A673 (cell line): ENCODE measurements around the gene LDB2. TPM values are rescaled to one million over a fixed set of nuclear protein-coding genes. Genes with fewer than 3 reads are reported as not detected.

Experiments
- BruUV-seq: library from RNA; stranded (reverse); fragments of 400-500 nt; replicated peaks from 2 replicates; lab custom pipeline; 2021; lab: Mats Ljungman, UMichigan
- CTCF ChIA-PET: fragments of 300-600 bp; sonication (Branson Sonifier 250); formaldehyde crosslinking; loops from one replicate; lab custom pipeline; 2022; ENCODE audit warnings: antibody characterized with exemption; lab: Charles Lee
- POLR2A ChIA-PET: fragments of 300-600 bp; sonication (Branson Sonifier 250); formaldehyde crosslinking; loops from one replicate; lab custom pipeline; 2022; ENCODE audit warnings: antibody characterized with exemption; ENCODE audit not compliant: low non-redundant PET; lab: Charles Lee
- DNase-seq: peaks from one replicate; pipeline ENCODE4 v3.0.0-alpha.2; 2015; ENCODE audit warnings: low spot score
- H3K27ac ChIP-seq: fragments of 200-600 bp; sonication (generic); 2 replicates; pipeline ENCODE4 v1.5.1; 2016; ENCODE audit warnings: mixed run types, low read depth, mild to moderate bottlenecking, mixed read lengths, antibody characterized with exemption, low read length; ENCODE audit not compliant: poor library complexity, severe bottlenecking
- H3K27me3 ChIP-seq: fragments of 200-600 bp; sonication (generic); replicated peaks from 2 replicates; pipeline ENCODE4 v1.6.1; 2017; ENCODE audit warnings: mixed run types, low read depth, mild to moderate bottlenecking, mixed read lengths, antibody characterized with exemption, low read length; ENCODE audit not compliant: insufficient read depth, poor library complexity
- H3K36me3 ChIP-seq: fragments of 200-600 bp; sonication (generic); 2 replicates; pipeline ENCODE4 v1.6.1; 2016; ENCODE audit warnings: mixed run types, mild to moderate bottlenecking, mixed read lengths, antibody characterized with exemption, low read length; ENCODE audit not compliant: insufficient read depth, poor library complexity, severe bottlenecking
- H3K4me1 ChIP-seq: fragments of 200-600 bp; sonication (generic); 2 replicates; pipeline ENCODE4 v1.6.1; 2017; ENCODE audit warnings: mixed run types, mild to moderate bottlenecking, mixed read lengths, antibody characterized with exemption, low read length; ENCODE audit not compliant: insufficient read depth, poor library complexity, severe bottlenecking
- H3K4me3 ChIP-seq: fragments of 200-600 bp; sonication (generic); 2 replicates; pipeline ENCODE4 v1.5.1; 2016; ENCODE audit warnings: low read depth, mixed run types, mild to moderate bottlenecking, mixed read lengths, low read length; ENCODE audit not compliant: poor library complexity, severe bottlenecking
- H3K9me3 ChIP-seq: fragments of 200-600 bp; sonication (generic); 2 replicates; pipeline ENCODE4 v1.6.1; 2016; ENCODE audit warnings: mixed run types, low read depth, mild to moderate bottlenecking, mixed read lengths, antibody characterized with exemption, low read length; ENCODE audit not compliant: poor library complexity, severe bottlenecking
- EZH2 ChIP-seq: fragments of 200-600 bp; sonication (generic); IDR thresholded peaks from 2 replicates; pipeline ENCODE4 v1.6.1; 2017; ENCODE audit warnings: borderline replicate concordance, low read depth, mild to moderate bottlenecking, mixed read lengths, antibody characterized with exemption, low read length; ENCODE audit not compliant: poor library complexity, severe bottlenecking
- intact Hi-C: fragments of 100-400 bp; cut with micrococcal nuclease; formaldehyde crosslinking; loops from one replicate; pipeline ENCODE4 v1.10.0; 2022; ENCODE audit not compliant: unreplicated experiment
- total RNA-seq: library from RNA; stranded (reverse); gene quantifications from 2 replicates; pipeline ENCODE4 v1.2.3, GENCODE V29; 2021
- TF ChIP-seq, protein P1 (sequence below): fragments of 300-800, 200-600 bp; sonication (generic); conservative IDR thresholded peaks from 2 replicates; pipeline ENCODE4 v1.5.1; 2017; ENCODE audit warnings: low read depth, mild to moderate bottlenecking, antibody characterized with exemption, low read length, moderate library complexity, mixed read lengths

The LDB2 gene
- total RNA-seq, 1 experiment from 2014 or later = 47.4 TPM

DNA sequence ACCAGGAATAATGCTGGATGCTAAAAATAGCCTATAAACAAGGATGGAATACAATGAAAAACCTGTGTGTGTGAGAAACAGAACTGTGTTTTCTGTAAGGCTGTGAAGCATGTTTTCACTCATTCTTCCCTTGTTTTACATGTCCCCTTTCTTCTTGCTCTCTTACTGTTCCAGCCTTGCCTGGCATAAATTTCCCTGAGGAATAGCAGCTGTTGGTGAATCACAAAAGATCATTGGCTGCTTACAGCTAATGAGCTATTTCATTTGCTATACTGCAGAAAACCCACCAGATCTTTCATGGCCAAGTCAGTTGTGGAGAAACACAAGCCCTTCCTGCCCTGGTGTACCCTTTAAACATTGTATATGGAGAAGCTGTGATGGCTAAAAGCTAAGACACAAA lies 91.1 kb downstream of the LDB2 start:
- DNase-seq = no peak
- Histone ChIP-seq H3K36me3 (peaks cover 7% of the 10 kb centered on the region), H3K27me3 (no peaks in the 10 kb centered on the region), H3K4me3 (no peak overlapping the region), H3K9me3 (peaks cover 8% of the 10 kb centered on the region), H3K27ac (no peak overlapping the region), H3K4me1 (peaks cover 25% of the 10 kb centered on the region)
- intact Hi-C loops = no loop called here
- TF ChIP-seq, protein P1, sequence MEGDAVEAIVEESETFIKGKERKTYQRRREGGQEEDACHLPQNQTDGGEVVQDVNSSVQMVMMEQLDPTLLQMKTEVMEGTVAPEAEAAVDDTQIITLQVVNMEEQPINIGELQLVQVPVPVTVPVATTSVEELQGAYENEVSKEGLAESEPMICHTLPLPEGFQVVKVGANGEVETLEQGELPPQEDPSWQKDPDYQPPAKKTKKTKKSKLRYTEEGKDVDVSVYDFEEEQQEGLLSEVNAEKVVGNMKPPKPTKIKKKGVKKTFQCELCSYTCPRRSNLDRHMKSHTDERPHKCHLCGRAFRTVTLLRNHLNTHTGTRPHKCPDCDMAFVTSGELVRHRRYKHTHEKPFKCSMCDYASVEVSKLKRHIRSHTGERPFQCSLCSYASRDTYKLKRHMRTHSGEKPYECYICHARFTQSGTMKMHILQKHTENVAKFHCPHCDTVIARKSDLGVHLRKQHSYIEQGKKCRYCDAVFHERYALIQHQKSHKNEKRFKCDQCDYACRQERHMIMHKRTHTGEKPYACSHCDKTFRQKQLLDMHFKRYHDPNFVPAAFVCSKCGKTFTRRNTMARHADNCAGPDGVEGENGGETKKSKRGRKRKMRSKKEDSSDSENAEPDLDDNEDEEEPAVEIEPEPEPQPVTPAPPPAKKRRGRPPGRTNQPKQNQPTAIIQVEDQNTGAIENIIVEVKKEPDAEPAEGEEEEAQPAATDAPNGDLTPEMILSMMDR = no peak
- TF ChIP-seq EZH2 = no peak
- no TSS peak for BruUV-seq
- ChIA-PET POLR2A (no interaction called here), CTCF (no interaction called here)

DNA sequence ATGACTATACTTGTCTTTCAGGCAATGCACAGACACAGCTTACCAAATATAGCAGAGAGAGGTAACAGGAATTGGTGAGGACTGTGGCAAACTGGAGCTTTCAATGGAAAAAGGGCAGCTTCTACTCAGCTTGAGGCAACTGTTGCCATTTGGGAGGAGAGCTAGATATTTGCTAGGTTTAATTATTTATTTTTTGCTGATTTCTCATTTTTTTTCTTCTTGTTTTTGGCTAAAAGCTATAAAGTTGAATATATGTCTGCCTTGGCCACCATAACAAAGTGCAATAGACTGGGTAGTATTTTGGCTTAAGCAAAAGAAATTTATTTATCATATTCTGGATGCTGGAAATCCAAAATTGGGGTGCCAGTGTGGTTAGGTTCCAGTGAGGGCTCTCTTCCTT lies 93.9 kb downstream of the LDB2 start:
- BruUV-seq = no TSS peak
- no peak for DNase-seq
- Histone ChIP-seq H3K27ac (no peak overlapping the region), H3K4me1 (peaks cover 11% of the 10 kb centered on the region), H3K36me3 (peaks cover 6% of the 10 kb centered on the region), H3K27me3 (no peaks in the 10 kb centered on the region), H3K9me3 (peaks cover 8% of the 10 kb centered on the region), H3K4me3 (no peak overlapping the region)
- CTCF ChIA-PET = no interaction called here
- POLR2A ChIA-PET = interaction anchor here (0.6 kb wide), 1 partner anchor 46 kb away, joined by 3 read pairs; no protein-coding TSS in a partner anchor
- TF ChIP-seq EZH2 = no peak
- TF ChIP-seq, protein P1 = no peak
- intact Hi-C loops = no loop called here

DNA sequence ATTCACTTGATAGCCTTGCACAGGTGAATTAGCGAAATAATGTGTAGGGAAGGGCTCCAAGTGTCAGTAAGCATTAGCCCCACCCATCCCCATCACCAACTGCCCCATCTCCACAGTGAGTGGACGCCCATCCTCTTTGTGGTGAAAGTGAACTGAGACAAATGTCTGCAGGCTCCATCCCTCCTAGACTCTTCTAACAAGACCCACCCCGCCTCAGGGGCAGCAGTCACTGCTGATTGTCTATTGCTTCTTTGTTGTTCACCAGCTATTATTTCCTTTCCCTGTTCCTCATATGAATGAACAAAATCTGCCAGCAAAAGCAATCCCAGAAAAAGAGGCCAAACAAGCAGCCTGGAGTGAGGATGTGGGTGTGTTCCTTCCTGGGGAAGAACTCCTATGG lies 96.4 kb downstream of the LDB2 start:
- TF ChIP-seq, protein P1 = no peak
- TF ChIP-seq EZH2 = no peak
- ChIA-PET POLR2A (no interaction called here), CTCF (interaction anchor here (0.5 kb wide), 1 partner anchor 511 kb away, joined by 5 read pairs; no protein-coding TSS in a partner anchor)
- no TSS peak for BruUV-seq
- Histone ChIP-seq H3K4me3 (no peak overlapping the region), H3K36me3 (no peaks in the 10 kb centered on the region), H3K4me1 (peaks cover under 1% of the 10 kb centered on the region), H3K27me3 (no peaks in the 10 kb centered on the region), H3K27ac (no peak overlapping the region), H3K9me3 (no peaks in the 10 kb centered on the region)
- intact Hi-C loops = no loop called here
- DNase-seq = no peak
